NCI-H2081 (cell line): ENCODE data around the gene NTM.

ENCODE experiments used
- DNase-seq, 2 experiments: peaks; one replicate each; lab custom pipeline; 2025; lab: John Stamatoyannopoulos, UW

The NTM gene

DNA sequence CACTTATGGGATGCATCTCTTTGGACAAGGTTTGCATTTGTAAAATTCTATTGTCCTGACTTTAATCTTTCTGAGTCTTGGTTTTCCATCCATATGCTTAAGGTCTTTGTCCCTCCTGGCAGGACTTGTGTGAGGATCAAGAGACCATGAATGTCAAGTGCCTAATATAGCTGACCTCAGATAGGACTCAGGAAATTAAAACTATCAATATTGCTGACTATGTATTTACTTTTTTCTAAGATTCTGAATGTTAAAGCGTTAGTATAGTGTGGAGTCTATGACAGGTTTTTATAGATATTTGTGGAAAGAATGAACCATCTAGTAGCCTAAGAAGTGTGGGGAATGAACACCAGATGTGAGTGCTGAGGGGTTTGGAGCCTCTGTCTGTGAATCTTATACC lies 637.8 kb downstream of the NTM start:
- DNase-seq, result no peak

DNA sequence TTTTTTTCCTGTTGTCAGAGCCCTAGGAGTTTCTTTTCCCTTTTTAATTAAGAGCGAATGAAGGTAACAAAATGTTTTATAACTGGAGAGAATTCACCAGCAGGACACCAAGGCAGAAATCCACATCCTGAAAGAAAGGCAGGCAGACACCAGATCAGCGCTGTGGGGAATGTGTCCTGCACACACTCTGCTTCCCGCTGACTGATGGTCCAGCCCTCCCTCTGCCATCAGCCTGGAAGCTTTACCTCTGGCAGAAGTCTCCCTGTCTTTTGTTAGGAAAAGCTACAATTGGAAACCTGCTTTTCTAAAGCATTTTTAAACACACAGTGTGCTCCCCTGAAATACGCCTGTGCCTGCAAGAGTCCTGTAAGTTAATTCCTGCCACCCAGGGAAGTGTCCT lies 638.5 kb downstream of the NTM start:
- DNase-seq, result no peak

DNA sequence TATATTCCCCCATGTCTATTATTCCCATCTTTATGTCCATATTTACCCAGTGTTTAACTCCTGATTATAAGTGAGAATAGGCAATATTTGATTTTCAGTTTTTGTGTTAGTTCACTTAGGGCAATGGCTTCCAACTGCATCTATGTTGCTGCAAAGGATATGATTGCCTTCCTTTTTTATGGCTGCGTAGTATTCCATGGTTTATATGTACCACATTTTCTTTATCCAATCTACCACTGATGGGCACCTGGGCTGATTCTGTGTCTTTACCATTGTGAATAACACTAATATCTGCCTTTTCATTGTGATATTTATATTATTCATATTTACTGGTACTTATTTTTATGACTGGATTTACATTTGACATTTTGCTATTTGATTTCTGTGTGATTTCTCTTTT lies 649.6 kb downstream of the NTM start:
- DNase-seq, result no peak

DNA sequence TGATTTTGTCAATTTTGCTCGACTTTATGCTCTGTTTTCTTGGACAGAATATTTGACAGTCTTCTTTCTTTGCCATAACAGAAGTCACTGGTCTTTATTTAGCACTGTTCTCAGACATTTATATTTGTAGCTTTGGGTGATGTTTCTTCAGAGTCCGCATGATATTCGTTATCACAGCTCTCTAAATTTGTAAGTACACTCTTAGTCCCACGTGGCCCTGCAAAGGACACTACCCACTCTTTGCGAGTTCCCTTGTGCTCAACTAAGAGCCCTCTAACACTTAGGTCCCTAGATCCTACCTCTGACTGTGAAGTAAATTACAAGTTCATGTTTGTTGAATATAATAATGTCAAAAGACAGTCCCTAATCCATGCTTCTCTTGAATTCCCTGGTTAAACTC lies 651.9 kb downstream of the NTM start:
- DNase-seq, result no peak

DNA sequence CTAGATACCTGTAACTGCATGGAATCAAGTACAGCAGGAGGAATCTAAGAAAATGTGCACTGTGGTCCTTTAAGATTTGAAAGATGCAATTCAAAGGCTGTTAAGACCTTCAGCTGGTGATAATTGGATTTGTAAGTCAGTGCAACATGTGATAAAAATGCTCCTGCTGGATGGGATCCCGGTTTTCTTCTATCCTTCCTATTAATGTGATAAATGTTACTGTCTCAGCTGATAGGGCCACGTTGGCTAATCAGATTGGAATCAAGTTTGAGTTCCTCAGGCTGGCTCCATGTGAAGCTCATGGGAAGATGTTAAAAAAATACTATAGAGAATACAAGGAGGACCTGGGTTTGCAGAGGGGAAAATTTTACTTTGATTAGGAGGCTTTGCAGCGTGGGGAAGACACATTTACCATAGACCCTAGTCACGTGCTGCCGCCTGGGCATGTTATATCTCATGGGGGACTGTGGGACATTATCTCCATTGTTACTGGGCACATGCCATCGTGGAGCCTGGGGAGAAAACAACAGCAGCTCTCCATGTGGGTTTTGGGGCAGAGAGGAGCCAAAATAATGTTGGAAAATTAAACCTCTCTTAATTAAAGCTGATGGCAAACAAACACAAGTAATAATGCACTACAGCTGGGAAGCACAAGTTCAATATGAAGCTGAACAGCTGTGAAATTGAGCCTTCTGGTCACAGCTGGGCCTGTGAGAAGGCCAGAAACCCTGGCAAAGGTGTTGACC lies 652.5 kb downstream of the NTM start:
- no peak for DNase-seq

DNA sequence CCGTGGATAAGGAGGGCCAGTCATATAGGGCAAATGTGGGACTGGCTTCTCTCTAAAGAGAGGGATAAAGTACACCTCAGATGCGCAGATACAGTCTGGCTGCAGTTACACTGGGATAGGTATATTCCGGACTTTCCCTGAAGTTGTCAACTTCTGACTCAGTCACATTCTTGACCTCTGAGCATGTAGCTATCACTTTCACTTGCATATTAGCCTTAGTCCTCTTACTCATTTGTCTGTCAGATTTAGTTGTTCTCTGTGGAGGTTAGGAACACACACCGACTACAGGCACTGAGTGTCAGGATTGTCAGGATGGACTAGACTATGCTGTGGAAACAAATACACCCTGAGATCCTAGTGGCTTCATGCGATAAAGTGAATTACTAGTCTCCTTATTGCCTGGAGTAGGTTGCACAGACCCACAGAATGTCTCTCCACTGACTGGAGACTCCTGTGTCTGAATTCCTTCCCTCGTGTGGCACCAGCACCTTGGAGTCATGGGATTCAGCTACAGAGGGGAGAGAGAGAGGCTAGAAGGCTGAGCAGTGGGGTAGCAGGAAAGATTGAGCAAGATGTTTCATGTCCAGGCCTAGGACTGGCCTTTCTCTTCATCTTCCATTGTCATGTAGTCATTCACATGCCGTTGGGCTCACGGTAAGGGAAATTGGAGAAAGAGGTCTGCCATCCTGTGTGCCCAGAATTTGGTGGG lies 654.3 kb downstream of the NTM start:
- DNase-seq, result no peak

DNA sequence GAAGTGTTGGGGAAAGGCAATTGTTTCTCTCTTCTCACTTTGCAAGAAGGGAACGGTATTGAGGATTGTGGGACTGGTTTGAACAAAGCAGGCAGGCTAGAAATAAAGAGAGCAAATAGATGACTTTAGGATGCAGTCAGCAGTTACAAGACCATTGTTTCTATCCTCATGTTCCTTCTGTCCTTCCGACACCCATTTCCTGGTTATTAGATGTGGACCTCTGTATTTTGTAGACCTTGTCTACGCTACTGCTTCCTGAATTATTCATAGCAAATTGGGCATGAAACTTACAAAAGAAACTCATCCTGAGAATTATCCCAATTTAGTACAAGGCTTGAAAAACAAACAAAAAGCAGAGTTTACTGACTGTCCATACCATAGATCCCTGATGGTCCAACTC lies 656.3 kb downstream of the NTM start:
- DNase-seq, result peak in 1 of 2 experiments; percentile 39

DNA sequence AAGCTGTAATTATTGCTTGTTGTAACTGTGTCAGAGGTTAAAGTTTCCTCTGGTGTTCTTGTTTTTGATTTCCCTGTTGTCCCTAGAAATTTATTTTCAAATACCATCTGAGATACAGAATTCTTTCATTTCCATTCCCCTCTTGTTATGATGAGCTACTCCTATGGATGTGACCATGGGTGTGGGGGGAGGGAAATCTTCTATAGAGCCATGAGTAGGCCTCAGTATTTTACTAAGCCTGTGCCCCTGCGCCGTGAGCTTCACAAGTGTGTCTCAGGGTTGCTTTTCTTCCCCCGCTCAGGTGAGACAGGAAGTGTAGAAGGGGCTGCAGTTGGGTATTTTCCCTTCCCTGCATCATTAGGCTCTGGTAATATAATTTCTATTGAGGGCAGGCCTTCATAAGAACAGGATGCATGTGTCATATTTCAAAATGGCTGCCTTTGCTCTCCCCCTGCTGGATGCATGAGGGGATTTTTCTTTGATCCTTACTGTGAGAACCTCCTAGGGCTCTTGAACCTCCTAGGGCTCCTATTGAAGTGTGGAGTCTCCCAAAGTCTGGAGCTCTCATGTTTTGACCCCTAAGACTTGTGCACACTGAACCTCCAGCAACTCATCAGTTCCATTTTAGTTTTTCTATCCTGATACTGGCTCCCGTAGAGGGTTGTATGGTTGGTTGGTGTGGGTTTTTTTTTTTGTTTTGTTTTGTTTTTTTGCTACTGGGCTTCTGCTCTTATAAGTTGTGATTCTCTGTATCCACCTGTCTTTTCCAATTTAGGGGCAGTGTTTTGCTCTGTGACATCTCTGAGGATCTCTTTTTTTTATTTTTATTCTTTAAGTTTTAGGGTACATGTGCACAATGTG lies 658.2 kb downstream of the NTM start:
- peak; percentile 57 to 68 for DNase-seq

DNA sequence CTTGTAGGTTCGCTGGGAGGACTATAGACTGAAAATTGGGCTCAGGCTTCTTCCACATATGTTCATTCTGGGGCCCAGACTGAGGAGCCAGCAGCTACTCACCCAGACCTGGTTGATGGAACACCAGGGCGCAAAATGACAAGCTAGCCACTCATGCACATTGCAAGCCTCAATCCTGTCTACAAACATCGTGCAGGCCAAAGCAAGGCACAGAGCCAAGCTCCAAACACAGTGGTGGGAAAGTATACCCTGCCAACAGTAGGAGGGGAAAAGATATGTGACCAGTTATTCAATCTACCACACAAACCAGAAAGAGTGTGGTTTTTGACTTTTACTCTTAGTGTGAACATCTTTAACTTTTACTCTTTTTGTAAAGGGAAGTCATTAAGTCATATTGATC lies 660.5 kb downstream of the NTM start:
- DNase-seq, result peak in 1 of 2 experiments; percentile 16

DNA sequence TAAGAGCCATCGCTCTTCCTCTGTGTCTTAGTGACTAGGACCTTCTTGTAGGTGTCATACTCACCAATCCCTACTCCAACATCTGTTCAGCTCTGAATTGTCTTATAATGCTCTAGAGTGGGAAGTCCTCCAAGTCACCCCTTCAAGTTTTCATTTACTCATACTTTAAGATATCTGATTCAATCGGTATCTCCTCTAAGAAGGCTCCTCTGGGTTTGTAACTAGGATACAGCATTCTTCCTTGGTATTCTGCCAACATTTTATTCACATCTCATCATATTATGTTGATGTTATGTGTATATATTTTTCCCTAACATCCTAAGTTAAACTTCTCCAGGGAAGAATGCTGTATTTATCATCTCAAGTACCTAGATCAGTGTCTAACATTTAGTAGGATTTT lies 662.1 kb downstream of the NTM start:
- no peak for DNase-seq

DNA sequence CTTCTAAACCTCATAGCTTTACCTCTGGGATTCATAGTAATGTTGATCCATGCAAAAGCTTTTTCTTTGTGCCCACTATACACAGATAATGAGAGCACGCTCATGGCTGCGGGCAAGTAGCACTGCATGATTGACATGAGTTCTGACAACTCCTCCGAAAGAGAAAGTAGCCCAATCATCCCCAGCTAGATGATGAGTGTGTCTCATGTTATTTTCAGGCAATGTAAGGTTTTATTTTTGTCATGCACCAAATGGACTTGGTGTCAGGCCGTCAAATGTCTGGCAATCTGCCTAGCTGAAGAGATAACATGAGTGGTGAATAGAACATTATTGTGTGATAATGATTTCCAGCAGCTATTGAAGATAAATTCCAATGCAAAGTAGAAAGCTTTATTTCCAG lies 662.6 kb downstream of the NTM start:
- no peak for DNase-seq

DNA sequence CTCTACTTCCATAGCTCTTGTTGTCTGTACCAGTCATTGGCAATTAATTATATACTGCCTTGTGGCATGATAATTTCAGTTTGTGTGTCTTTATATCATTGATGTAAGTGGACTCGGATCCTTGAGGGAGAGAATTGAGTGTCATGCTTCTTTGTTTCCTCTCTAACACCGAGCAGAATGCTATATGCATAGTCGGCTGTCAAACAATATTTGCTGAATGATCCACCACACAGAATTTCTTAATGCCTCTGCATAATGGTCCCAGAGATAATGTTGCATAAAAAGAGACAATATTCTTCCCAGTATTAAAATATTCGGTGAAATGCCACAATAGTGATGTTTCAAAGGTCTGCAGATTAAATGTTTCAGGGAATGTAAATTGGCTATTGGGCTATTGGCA lies 664.8 kb downstream of the NTM start:
- no peak for DNase-seq

DNA sequence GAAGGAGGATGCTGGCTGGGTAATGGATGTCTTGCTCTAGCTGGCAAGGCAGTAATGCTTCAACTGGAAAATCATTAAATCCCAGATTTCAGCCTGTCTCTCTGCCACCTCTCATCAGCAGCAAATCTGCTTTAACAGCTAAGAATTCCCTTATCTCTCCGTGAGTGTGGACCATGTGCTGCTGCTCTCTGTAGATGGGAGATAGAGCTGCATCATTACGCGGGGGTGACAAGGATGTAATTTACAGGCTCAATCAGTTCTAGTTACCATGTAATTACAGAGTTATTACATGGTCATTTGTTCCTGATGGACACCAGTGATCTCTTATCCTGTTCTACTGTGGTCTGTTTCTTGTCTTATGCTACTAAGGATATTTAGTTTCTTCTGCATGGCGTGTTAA lies 665.4 kb downstream of the NTM start:
- no peak for DNase-seq

DNA sequence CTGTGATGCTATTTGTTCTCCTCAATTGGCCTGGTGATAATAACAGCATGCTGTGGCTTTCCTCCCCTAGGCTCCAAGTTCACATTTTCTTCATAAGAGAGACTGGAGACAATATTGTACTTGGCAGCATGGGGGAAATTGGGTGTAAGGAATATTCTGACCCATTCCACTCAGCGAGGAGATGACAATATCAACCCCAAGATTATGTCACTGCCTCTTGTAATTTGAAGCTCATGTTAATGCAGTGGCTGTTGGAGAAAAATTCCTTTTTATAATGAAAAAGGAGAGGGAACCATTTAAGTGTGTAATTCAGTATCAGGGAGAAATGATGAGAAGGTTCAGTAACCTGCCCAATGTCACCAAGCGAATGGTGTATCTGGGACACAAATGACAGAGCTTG lies 665.8 kb downstream of the NTM start:
- DNase-seq, result no peak

DNA sequence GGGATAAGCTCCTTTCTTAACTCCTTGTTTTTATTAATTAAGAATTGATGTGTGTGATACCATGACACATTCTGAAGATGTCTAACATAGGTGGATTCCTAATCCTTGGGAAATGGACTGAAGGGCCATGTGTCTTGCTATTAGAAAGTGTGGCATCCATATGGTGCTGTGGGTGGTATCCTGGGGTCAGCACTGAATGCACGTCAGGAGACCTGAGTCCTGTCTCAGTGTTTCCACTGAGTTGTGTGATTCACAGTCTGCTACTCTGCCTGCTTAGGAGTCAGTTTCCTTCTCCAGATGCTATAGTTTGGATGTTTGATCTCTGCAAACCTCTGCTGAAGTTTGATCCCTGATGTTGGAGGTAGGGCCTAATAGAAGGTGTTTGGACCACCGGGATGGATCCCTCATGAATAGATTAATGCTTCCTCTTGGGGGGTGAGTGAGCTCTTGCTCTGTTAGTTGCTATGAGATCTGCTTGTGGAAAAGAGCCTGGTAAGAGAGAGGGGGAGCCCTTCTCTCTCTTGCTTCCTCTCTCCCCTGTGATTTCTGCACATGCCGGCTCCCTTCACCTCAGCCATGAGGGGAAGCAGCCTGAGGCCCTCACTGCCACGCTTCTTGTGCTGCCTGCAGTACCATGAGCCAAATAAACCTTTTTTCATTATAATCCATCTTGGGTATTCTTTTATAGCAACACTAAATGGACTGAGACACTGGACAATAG lies 666.5 kb downstream of the NTM start:
- DNase-seq, result no peak

DNA sequence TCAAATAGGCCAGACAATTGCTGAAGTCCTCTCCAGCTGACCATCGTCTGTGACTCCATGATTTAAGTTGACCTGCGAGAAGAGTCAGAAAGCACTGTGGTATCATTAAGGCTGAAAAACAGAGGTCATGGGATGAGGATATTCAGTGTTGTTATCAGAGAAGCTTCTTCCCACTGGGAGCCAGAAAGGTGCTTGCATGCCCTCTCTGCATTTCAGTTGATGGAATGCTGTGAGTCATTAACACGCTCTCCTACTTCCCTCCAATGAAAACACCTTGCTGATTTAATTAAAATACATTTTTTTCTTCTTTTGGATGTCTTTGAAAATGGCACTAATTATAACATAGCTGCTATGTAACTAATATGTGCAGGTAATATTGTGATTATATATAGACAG lies 667.0 kb downstream of the NTM start:
- no peak for DNase-seq

DNA sequence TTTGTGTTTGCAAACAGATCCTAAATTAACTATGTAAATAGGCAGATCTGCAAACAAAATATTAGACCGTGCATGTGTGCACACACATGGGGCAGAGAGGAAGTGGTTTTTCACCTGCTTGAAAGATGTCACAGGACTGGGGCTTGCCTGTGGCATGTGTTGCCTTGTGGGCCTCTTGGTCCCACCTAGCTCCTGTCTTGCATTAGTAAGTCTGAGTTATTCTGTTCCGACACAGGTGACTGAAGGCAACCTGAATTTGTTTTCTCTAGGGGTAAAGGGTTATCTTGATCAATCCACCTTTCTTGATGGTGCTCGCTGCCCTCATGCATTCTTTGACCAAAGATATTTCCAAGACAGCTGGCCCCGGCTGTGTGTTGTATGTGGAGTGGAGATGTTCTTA lies 667.5 kb downstream of the NTM start:
- DNase-seq, result peak; percentile 29 to 74

DNA sequence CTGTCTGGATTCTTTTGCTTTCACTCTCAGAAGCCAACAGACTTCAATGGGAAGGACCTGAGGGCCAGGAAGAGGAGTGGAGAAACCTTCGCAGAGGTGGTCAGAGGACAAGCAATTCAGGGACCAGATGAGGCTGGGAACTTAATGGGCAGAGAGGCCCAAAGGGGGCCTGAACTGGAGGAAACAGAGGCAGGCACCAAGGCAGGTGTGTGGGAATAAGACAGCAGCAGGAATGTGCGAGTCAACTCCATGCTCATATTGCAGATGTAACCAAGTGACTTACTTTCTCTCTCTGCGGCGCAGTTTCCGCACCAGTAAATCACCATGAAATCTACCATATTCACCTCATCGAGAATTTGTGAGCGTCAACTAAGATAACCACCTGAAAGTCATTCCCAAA lies 669.1 kb downstream of the NTM start:
- DNase-seq, result no peak

DNA sequence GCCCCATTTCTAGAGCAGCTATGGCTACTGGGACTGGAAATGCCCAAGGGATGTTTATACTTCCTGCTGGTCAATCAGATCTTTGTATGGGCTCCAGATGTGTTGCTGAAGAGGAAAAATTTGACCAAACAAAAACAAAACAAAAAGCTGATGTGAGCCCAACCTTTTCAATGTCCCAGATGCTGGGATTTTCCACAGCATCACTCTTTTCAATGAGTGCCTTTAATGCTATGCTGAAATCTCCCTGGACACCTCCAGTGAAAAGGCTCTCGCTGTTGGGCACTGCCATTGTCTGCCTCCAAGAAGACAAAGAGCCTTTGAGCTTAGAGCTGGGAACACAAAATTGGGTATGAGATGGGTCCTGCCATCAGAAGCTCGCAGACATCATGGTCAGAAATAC lies 671.9 kb downstream of the NTM start:
- no peak for DNase-seq

DNA sequence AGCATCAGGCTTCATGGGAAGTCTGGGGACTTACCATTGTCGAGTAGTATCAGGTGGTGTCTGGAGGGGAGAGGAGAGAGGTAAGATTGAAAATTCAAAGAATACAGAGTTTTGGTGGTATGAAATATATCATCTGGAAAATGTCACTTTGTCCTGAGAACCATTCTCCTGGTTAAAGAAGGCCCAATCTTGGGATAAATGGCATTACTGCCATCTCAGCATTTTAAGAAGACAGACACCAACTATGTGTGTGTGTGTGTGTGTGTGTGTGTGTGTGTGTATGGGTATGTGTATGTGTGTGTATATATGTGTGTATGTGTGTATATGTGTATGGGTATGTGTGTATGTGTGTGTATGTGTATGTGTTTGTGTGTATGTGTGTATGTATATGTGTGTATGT lies 673.3 kb downstream of the NTM start:
- no peak for DNase-seq

DNA sequence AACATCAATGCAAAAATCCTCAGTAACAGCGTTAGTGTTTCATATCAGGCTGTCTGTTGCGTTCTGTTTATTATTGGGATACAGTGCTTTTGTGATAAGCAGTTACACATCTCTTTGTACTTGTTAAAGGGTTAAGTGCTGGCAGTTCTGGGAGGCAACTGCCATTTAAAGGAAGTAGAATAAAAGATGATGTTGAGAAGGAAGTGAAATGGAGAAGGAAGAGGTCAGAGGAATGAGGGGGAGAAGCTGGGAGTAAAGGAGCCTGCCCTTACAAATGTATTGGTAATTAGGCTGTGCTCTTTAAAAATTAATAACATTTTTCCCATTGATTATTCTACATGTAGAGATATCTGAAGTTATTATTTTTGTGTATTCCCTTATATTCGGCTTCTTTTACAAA lies 674.7 kb downstream of the NTM start:
- DNase-seq, result no peak

DNA sequence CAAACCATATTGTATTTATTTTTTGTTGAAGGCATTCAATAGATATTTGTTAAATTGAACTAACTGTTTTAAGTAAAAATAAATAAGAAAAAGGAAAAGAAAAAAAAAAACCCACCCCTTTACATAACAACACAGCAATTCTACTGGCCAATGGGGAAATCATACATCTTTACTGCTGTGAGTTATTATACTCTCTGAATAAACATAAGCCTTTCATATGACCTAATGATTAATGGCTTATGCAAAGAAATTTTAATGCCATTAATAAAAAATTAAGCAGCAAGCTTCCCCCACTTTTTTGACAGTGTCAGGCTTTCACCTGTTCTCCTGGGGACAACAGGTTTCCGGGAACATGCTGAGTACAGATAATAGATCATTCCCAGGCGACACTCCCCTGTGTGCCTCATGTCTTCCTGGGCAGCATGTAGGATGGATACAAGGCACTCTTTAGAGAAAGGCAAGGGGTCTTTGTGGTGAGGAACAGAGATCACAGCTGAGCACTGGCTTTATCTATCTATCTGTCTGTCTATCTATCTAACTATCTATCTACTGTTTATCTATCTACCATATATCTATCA lies 676.0 kb downstream of the NTM start:
- DNase-seq, result peak in 1 of 2 experiments; percentile 11
